DOHH2 (cell line): ENCODE measurements around the gene RAMP1.

Experiments used
- H3F3A ChIP-seq: fragments of 200-600 bp; sonication (generic), shearing (Covaris generic); 2 replicates; pipeline ENCODE4 v1.6.0; 2016; ENCODE audit warnings: antibody characterized with exemption, mild to moderate bottlenecking; ENCODE audit not compliant: control insufficient read depth, insufficient read depth
- H3K27ac ChIP-seq: fragments of 200-600 bp; sonication (generic); 2 replicates; pipeline ENCODE4 v1.5.1; 2014; ENCODE audit warnings: low read depth, mild to moderate bottlenecking, low read length, moderate library complexity
- H3K27me3 ChIP-seq: fragments of 200-600 bp; sonication (generic); 2 replicates; pipeline ENCODE4 v1.6.1; 2014; ENCODE audit warnings: mild to moderate bottlenecking, low read length, mixed read lengths; ENCODE audit not compliant: control insufficient read depth
- H3K36me3 ChIP-seq: fragments of 200-600 bp; sonication (generic); 2 replicates; pipeline ENCODE4 v1.6.1; 2014; ENCODE audit warnings: mild to moderate bottlenecking, low read length, moderate library complexity, mixed read lengths; ENCODE audit not compliant: control insufficient read depth
- H3K4me1 ChIP-seq: fragments of 200-600 bp; sonication (generic); 2 replicates; pipeline ENCODE4 v1.6.1; 2014; ENCODE audit warnings: mild to moderate bottlenecking, low read length, mixed read lengths; ENCODE audit not compliant: control insufficient read depth
- H3K4me2 ChIP-seq: fragments of 200-600 bp; sonication (generic); 2 replicates; pipeline ENCODE4 v1.6.0; 2014; ENCODE audit warnings: mild to moderate bottlenecking, low read length, moderate library complexity
- H3K4me3 ChIP-seq: fragments of 200-600 bp; sonication (generic); 2 replicates; pipeline ENCODE4 v1.5.1; 2014; ENCODE audit warnings: mild to moderate bottlenecking, low read length, mixed read lengths
- H3K79me2 ChIP-seq: fragments of 200-600 bp; sonication (generic); 2 replicates; pipeline ENCODE4 v1.6.1; 2014; ENCODE audit warnings: mild to moderate bottlenecking, low read length, mixed read lengths; ENCODE audit not compliant: control insufficient read depth
- H3K9me2 ChIP-seq: fragments of 200-600 bp; sonication (generic); replicated peaks from 2 replicates; pipeline ENCODE4 v1.6.1; 2014; ENCODE audit warnings: mild to moderate bottlenecking, low read length, mixed read lengths; ENCODE audit not compliant: control insufficient read depth
- H3K9me3 ChIP-seq: fragments of 200-600 bp; sonication (generic); 2 replicates; pipeline ENCODE4 v1.6.1; 2014; ENCODE audit warnings: antibody characterized with exemption, low read length, mixed read lengths; ENCODE audit not compliant: control insufficient read depth, insufficient read depth
- H4K20me1 ChIP-seq: fragments of 200-600 bp; sonication (generic); 2 replicates; pipeline ENCODE4 v1.6.0; 2014; ENCODE audit warnings: low read depth, mild to moderate bottlenecking, antibody characterized with exemption, low read length, moderate library complexity; ENCODE audit not compliant: control insufficient read depth, insufficient read depth
- EZH2phosphoT487 ChIP-seq: fragments of 200-600 bp; sonication (generic); IDR thresholded peaks from 2 replicates; pipeline ENCODE4 v1.6.1; 2017; ENCODE audit warnings: borderline replicate concordance, mild to moderate bottlenecking, antibody characterized with exemption, low read length, moderate library complexity, mixed read lengths
- TF ChIP-seq, protein P1 (sequence below): fragments of 200-600 bp; sonication (generic); IDR thresholded peaks from one replicate; pipeline ENCODE4 v1.5.1; 2014; ENCODE audit warnings: antibody characterized with exemption, mild to moderate bottlenecking, low read depth, low read length; ENCODE audit not compliant: poor library complexity, severe bottlenecking

Gene RAMP1

DNA sequence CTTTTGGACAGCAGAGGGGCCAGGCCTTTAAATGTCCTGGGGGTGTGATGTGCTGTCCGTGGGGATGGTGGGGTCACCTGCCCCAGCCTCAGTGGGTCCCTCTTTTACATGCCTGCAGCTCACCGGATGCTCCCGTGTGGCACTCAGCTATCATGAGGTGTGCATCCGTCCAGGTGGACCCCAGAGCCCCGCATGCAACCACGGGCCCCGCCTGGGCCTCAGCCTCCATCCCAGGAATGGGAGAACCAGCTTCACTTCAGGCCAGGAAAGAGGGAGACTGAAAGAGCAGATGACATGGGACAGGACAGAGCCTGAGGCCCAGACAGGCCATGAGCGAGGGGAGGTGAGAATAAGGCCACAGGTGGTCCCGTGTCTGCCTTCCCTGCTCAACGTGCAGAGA lies 37.5 kb downstream of the RAMP1 start:
- H3K79me2 ChIP-seq: peaks cover 93% of the 10 kb centered on the region
- peaks cover 88% of the 10 kb centered on the region for H3K4me1 ChIP-seq
- TF ChIP-seq EZH2phosphoT487: no peak
- TF ChIP-seq, protein P1, sequence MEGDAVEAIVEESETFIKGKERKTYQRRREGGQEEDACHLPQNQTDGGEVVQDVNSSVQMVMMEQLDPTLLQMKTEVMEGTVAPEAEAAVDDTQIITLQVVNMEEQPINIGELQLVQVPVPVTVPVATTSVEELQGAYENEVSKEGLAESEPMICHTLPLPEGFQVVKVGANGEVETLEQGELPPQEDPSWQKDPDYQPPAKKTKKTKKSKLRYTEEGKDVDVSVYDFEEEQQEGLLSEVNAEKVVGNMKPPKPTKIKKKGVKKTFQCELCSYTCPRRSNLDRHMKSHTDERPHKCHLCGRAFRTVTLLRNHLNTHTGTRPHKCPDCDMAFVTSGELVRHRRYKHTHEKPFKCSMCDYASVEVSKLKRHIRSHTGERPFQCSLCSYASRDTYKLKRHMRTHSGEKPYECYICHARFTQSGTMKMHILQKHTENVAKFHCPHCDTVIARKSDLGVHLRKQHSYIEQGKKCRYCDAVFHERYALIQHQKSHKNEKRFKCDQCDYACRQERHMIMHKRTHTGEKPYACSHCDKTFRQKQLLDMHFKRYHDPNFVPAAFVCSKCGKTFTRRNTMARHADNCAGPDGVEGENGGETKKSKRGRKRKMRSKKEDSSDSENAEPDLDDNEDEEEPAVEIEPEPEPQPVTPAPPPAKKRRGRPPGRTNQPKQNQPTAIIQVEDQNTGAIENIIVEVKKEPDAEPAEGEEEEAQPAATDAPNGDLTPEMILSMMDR: no peak
- peak overlapping the region; percentile 77 for H3K27ac ChIP-seq
- no peaks in the 10 kb centered on the region for H4K20me1 ChIP-seq
- H3K9me2 ChIP-seq: no peaks in the 10 kb centered on the region
- H3K4me3 ChIP-seq: no peak overlapping the region
- no peaks in the 10 kb centered on the region for H3K27me3 ChIP-seq
- H3F3A ChIP-seq: peaks cover 28% of the 10 kb centered on the region
- no peaks in the 10 kb centered on the region for H3K9me3 ChIP-seq
- peak overlapping the region; percentile 25 for H3K4me2 ChIP-seq
- H3K36me3 ChIP-seq: peaks cover 21% of the 10 kb centered on the region

DNA sequence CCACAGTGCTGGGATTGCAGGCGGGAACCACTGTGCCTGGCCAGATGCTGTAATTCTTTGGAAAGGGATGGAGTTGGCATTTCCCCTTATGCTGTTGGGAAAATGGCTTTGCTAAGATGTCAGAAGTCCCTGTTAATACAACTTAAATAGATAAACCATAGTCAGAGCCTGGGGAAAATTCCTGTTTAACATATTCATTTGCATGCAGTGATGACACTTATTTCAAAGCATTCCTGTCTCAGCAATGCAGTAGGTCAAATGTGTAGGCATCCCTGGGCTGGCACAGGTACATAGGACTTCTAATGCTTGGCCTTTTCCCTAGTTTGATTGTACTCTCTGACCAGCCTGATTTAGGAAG lies 38.6 kb downstream of the RAMP1 start:
- no peaks in the 10 kb centered on the region for H3K9me3 ChIP-seq
- peaks cover 84% of the 10 kb centered on the region for H3K79me2 ChIP-seq
- H3K4me1 ChIP-seq: peaks cover 88% of the 10 kb centered on the region
- peak overlapping the region; percentile 68 for H3K4me2 ChIP-seq
- H3F3A ChIP-seq: peaks cover 21% of the 10 kb centered on the region
- H3K27ac ChIP-seq: peak overlapping the region; percentile 77
- peak overlapping the region; percentile 48 for H3K4me3 ChIP-seq
- H3K9me2 ChIP-seq: no peaks in the 10 kb centered on the region
- H3K27me3 ChIP-seq: no peaks in the 10 kb centered on the region
- H3K36me3 ChIP-seq: peaks cover 21% of the 10 kb centered on the region
- no peaks in the 10 kb centered on the region for H4K20me1 ChIP-seq
- TF ChIP-seq, protein P1: no peak
- no peak for TF ChIP-seq EZH2phosphoT487

DNA sequence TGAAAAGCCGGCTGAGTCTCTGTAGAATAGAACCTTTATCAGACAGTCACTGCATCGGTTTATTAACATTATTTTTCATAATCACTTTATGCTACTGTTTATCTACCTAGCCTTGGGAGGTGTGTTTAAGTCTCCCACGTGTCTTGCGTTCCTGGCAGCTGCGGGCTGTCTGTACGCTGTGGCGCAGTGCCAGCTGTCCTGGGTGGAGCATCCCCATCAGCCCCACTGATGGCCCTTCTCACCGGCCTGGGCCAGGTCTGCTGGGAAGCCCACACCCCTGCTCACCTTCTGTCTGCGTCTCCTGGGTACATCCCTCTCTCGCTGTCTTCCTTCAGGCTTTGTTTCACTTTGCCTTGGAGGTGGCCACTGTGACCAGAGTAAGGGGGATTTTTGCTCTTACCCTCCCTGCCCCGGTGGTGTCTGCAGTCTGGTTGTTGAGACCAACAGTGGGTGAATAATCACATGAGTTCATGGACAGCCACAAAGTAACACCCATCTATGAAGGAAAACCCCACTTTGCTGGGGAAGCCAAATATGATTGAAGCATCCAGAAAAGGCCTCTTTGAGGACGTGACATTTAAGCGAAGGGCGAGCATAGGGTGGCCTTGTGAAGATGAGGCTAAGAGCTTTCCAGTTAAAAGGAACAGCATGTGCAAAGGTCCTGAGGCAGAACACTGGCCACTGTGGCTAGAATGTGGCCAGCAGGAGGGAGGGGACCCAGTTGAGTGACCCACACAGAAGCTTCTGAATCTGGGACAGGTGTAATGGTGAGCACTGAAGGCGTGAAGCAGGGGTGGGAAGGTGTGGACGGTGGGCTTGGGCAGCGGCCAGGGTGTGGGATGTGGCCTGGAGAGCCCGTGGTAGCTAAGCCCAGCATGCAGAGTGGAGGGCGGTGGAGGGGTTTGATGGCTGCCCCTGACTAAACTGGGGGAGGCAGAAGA lies 41.7 kb downstream of the RAMP1 start:
- H3K36me3 ChIP-seq: peaks cover 11% of the 10 kb centered on the region
- no peaks in the 10 kb centered on the region for H3K27me3 ChIP-seq
- TF ChIP-seq, protein P1: no peak
- no peak for TF ChIP-seq EZH2phosphoT487
- peaks cover 30% of the 10 kb centered on the region for H3F3A ChIP-seq
- H3K4me3 ChIP-seq: no peak overlapping the region
- peaks cover 53% of the 10 kb centered on the region for H3K79me2 ChIP-seq
- H3K27ac ChIP-seq: no peak overlapping the region
- H3K9me2 ChIP-seq: no peaks in the 10 kb centered on the region
- H4K20me1 ChIP-seq: no peaks in the 10 kb centered on the region
- peaks cover 89% of the 10 kb centered on the region for H3K4me1 ChIP-seq
- H3K9me3 ChIP-seq: no peaks in the 10 kb centered on the region
- no peak overlapping the region; the same call in 1 of the 2 replicates for H3K4me2 ChIP-seq
